ENCODE data around the gene PGF.
"Not testable (repeated sequence)": the region's sequence is repeated elsewhere in the genome, so short reads cannot be mapped to it uniquely, and the experiment has no call there.

DNA sequence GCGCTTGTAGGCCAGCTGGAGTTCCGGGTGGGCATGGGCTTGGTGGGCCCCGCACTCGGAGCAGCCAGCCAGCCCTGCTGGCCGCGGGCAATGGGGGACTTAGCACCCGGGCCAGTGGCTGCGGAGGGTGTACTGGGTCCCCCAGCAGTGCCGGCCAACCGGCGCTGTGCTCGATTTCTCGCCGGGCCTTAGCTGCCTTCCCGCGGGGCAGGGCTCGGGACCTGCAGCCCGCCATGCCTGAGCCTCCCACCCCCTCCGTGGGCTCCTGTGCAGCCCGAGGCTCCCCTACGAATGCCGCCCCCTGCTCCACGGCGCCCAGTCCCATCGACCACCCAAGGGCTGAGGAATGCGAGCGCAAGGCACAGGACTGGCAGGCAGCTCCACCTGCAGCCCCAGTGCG is 38.8 kb upstream of the PGF start:
- TF ChIP-seq, protein P1, sequence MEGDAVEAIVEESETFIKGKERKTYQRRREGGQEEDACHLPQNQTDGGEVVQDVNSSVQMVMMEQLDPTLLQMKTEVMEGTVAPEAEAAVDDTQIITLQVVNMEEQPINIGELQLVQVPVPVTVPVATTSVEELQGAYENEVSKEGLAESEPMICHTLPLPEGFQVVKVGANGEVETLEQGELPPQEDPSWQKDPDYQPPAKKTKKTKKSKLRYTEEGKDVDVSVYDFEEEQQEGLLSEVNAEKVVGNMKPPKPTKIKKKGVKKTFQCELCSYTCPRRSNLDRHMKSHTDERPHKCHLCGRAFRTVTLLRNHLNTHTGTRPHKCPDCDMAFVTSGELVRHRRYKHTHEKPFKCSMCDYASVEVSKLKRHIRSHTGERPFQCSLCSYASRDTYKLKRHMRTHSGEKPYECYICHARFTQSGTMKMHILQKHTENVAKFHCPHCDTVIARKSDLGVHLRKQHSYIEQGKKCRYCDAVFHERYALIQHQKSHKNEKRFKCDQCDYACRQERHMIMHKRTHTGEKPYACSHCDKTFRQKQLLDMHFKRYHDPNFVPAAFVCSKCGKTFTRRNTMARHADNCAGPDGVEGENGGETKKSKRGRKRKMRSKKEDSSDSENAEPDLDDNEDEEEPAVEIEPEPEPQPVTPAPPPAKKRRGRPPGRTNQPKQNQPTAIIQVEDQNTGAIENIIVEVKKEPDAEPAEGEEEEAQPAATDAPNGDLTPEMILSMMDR (IDR thresholded peaks at IDR 0.05; ENCODE audit: low read depth, low read length, missing input control), result not testable (repeated sequence)
- TF ChIP-seq, protein P2, sequence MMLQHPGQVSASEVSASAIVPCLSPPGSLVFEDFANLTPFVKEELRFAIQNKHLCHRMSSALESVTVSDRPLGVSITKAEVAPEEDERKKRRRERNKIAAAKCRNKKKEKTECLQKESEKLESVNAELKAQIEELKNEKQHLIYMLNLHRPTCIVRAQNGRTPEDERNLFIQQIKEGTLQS (IDR thresholded peaks at IDR 0.05), result not testable (repeated sequence)
- TF ChIP-seq, protein P3, sequence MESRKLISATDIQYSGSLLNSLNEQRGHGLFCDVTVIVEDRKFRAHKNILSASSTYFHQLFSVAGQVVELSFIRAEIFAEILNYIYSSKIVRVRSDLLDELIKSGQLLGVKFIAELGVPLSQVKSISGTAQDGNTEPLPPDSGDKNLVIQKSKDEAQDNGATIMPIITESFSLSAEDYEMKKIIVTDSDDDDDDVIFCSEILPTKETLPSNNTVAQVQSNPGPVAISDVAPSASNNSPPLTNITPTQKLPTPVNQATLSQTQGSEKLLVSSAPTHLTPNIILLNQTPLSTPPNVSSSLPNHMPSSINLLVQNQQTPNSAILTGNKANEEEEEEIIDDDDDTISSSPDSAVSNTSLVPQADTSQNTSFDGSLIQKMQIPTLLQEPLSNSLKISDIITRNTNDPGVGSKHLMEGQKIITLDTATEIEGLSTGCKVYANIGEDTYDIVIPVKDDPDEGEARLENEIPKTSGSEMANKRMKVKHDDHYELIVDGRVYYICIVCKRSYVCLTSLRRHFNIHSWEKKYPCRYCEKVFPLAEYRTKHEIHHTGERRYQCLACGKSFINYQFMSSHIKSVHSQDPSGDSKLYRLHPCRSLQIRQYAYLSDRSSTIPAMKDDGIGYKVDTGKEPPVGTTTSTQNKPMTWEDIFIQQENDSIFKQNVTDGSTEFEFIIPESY (IDR thresholded peaks at IDR 0.05), result not testable (repeated sequence)
- not testable (repeated sequence) for TF ChIP-seq YY1 (IDR thresholded peaks at IDR 0.05); HNF4A (conservative IDR thresholded peaks at IDR 0.05); GABPA (IDR thresholded peaks at IDR 0.05 in 1 of 2, conservative IDR thresholded peaks at IDR 0.05 in 1 of 2); EGR1 (IDR thresholded peaks at IDR 0.05; ENCODE audit: low read depth in 2 of 2)
- TF ChIP-seq, protein P4, sequence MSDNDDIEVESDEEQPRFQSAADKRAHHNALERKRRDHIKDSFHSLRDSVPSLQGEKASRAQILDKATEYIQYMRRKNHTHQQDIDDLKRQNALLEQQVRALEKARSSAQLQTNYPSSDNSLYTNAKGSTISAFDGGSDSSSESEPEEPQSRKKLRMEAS (IDR thresholded peaks at IDR 0.05), result not testable (repeated sequence)

All from liver (tissue), 3 donors.